Inferior parietal cortex (tissue), 1 donor: ENCODE results near the gene ACOXL.

ENCODE experiments used
- DNase-seq: peaks from one replicate; pipeline ENCODE4 v3.0.0-alpha.2; 2016; ENCODE audit errors: extremely low spot score

The ACOXL gene

GRCh38 chr2:110794390-110794789 is 62.0 kb downstream of the ACOXL start:
- no peak for DNase-seq

GRCh38 chr2:110794951-110795350 is 62.6 kb downstream of the ACOXL start:
- DNase-seq: no peak

GRCh38 chr2:110796716-110797301 is 64.4 kb downstream of the ACOXL start:
- no peak for DNase-seq

- DNase-seq: no peak
These were observed 67.0 kb downstream of the ACOXL start for GRCh38 chr2:110799376-110799775.

- no peak for DNase-seq
These were observed 68.4 kb downstream of the ACOXL start for GRCh38 chr2:110800611-110801402.

- DNase-seq: no peak
These were observed 70.0 kb downstream of the ACOXL start for GRCh38 chr2:110802208-110802932.

- no peak for DNase-seq
These were observed 72.1 kb downstream of the ACOXL start for GRCh38 chr2:110804433-110804832.

- no peak for DNase-seq
These were observed 72.5 kb downstream of the ACOXL start for GRCh38 chr2:110804915-110805314.

GRCh38 chr2:110805894-110806452 is 73.6 kb downstream of the ACOXL start:
- DNase-seq: no peak

GRCh38 chr2:110807522-110807921 is 75.1 kb downstream of the ACOXL start:
- no peak for DNase-seq

GRCh38 chr2:110810404-110810803 is 78.0 kb downstream of the ACOXL start:
- DNase-seq: no peak

GRCh38 chr2:110812726-110813645 is 80.6 kb downstream of the ACOXL start:
- DNase-seq: no peak

GRCh38 chr2:110813896-110814295 is 81.5 kb downstream of the ACOXL start:
- no peak for DNase-seq

GRCh38 chr2:110815938-110816337 is 83.6 kb downstream of the ACOXL start:
- DNase-seq: no peak

GRCh38 chr2:110816404-110817365 is 84.3 kb downstream of the ACOXL start:
- DNase-seq: no peak

- no peak for DNase-seq
These were observed 86.6 kb downstream of the ACOXL start for GRCh38 chr2:110818767-110819481.

- DNase-seq: no peak
These were observed 87.3 kb downstream of the ACOXL start for GRCh38 chr2:110819711-110820110.

- no peak for DNase-seq
These were observed 87.8 kb downstream of the ACOXL start for GRCh38 chr2:110820128-110820527.

GRCh38 chr2:110823165-110823564 is 90.8 kb downstream of the ACOXL start:
- no peak for DNase-seq

GRCh38 chr2:110827511-110827910 is 95.1 kb downstream of the ACOXL start:
- no peak for DNase-seq
